ENCODE data around the gene GPR3. TPM values are rescaled to one million over a fixed set of nuclear protein-coding genes. Genes with fewer than 3 reads are reported as not detected.

Gene GPR3
- 0.35 TPM for total RNA-seq

GRCh38 chr1:27392096-27392777 lies at the start of gene GPR3:
GPR3 (plus strand) TSS chr1:27392622; CDS start chr1:27393799, 1,177 bp downstream.

GRCh38 chr1:27366411-27367159 lies 25.8 kb upstream of the GPR3 start, which contains the start of gene MAP3K6:
MAP3K6 (minus strand) TSS chr1:27366961; CDS start chr1:27366597, 364 bp downstream.

GRCh38 chr1:27374362-27375086 lies 17.9 kb upstream of the GPR3 start, which contains the start of gene FCN3:
FCN3 (minus strand) TSS chr1:27374824; CDS start chr1:27374818, 6 bp downstream.

GRCh38 chr1:27383039-27383605 lies 9.3 kb upstream of the GPR3 start, which contains the start of gene CD164L2:
CD164L2 (minus strand) TSS chr1:27383333; CDS start chr1:27383239, 94 bp downstream.

Other genes starting within 250 kb of the GPR3 start
- gene SLC9A1, start 237.5 kb upstream of the GPR3 start, total RNA-seq = 17.1 TPM
- 41.9 TPM for gene WDTC1, start 158.0 kb upstream of the GPR3 start, total RNA-seq
- 33.5 TPM for gene TMEM222, start 70.5 kb upstream of the GPR3 start, total RNA-seq
- 8.7 TPM for gene SYTL1, start 50.6 kb upstream of the GPR3 start, total RNA-seq
- gene MAP3K6, start 25.7 kb upstream of the GPR3 start, total RNA-seq = 12.1 TPM
- 3.9 TPM for gene FCN3, start 17.8 kb upstream of the GPR3 start, total RNA-seq
- 0.35 TPM for gene CD164L2, start 9.3 kb upstream of the GPR3 start, total RNA-seq
- gene WASF2, start 97.5 kb downstream of the GPR3 start, total RNA-seq = 50.9 TPM
- gene AHDC1, start 211.5 kb downstream of the GPR3 start, total RNA-seq = 45.4 TPM
- gene FGR, start 242.6 kb downstream of the GPR3 start, total RNA-seq = 10.9 TPM